AG04449 (cell line): ENCODE measurements around the gene KCND2.

Experiments used
- CTCF ChIA-PET: fragments of 350-600 bp; formaldehyde crosslinking; extraction: SDS; loops from one replicate; lab custom pipeline; 2021; ENCODE audit warnings: antibody characterized with exemption; lab: Yijun Ruan, JAX
- POLR2A ChIA-PET: fragments of 400-600, 350-600 bp; formaldehyde crosslinking; extraction: SDS; loops from one replicate; lab custom pipeline; 2020; ENCODE audit warnings: antibody characterized with exemption, inconsistent platforms; lab: Yijun Ruan, JAX
- DNase-seq: peaks from one replicate; pipeline ENCODE4 v3.0.0-alpha.2; 2010; ENCODE audit warnings: low read depth, low spot score
- H3K4me3 ChIP-seq: 2 replicates; pipeline ENCODE4 v1.5.1; 2011; ENCODE audit warnings: low read depth, mild to moderate bottlenecking, control low read depth, low read length
- CTCF ChIP-seq: IDR thresholded peaks from one replicate; pipeline ENCODE4 v1.5.1; 2011; ENCODE audit warnings: mild to moderate bottlenecking, moderate library complexity, low read length, control low read depth, inconsistent platforms; ENCODE audit not compliant: insufficient read depth; ENCODE audit errors: missing control alignments

The KCND2 gene

GRCh38 chr7:120456699-120457098 lies 183.7 kb downstream of the KCND2 start:
- ChIA-PET CTCF (no interaction called here), POLR2A (no interaction called here)
- H3K4me3 ChIP-seq = no peak overlapping the region

GRCh38 chr7:120460949-120461348 lies 188.0 kb downstream of the KCND2 start:
- CTCF ChIA-PET = no interaction called here
- DNase-seq = no peak
- H3K4me3 ChIP-seq = no peak overlapping the region
- POLR2A ChIA-PET = no interaction called here
- TF ChIP-seq CTCF = no peak

More at GRCh38 chr7:120456699-120457098, 183.7 kb downstream of the KCND2 start:
- TF ChIP-seq CTCF = no peak
- DNase-seq = no peak

GRCh38 chr7:120462991-120463390 lies 190.0 kb downstream of the KCND2 start:
- CTCF ChIA-PET = no interaction called here
- POLR2A ChIA-PET = no interaction called here
- DNase-seq = no peak
- H3K4me3 ChIP-seq = no peak overlapping the region
- no peak for TF ChIP-seq CTCF

GRCh38 chr7:120464104-120464503 lies 191.1 kb downstream of the KCND2 start:
- no peak for TF ChIP-seq CTCF
- CTCF ChIA-PET = no interaction called here
- POLR2A ChIA-PET = no interaction called here
- no peak overlapping the region for H3K4me3 ChIP-seq
- DNase-seq = no peak

GRCh38 chr7:120467676-120468075 lies 194.7 kb downstream of the KCND2 start:
- no peak for TF ChIP-seq CTCF
- no peak overlapping the region for H3K4me3 ChIP-seq
- ChIA-PET POLR2A (no interaction called here), CTCF (no interaction called here)
- DNase-seq = no peak

GRCh38 chr7:120468611-120469010 lies 195.6 kb downstream of the KCND2 start:
- CTCF ChIA-PET = no interaction called here
- TF ChIP-seq CTCF = no peak
- DNase-seq = no peak
- H3K4me3 ChIP-seq = no peak overlapping the region
- POLR2A ChIA-PET = no interaction called here
